GM12873 (cell line): ENCODE data around the gene GTF2A2.

ENCODE experiments used
- TF ChIP-seq, protein P1 (sequence below): IDR thresholded peaks from 2 replicates; pipeline ENCODE4 v1.5.1; 2012; ENCODE audit warnings: low read depth, mild to moderate bottlenecking, moderate library complexity, low read length, control low read depth; ENCODE audit not compliant: insufficient read depth; ENCODE audit errors: missing control alignments

The GTF2A2 gene

DNA sequence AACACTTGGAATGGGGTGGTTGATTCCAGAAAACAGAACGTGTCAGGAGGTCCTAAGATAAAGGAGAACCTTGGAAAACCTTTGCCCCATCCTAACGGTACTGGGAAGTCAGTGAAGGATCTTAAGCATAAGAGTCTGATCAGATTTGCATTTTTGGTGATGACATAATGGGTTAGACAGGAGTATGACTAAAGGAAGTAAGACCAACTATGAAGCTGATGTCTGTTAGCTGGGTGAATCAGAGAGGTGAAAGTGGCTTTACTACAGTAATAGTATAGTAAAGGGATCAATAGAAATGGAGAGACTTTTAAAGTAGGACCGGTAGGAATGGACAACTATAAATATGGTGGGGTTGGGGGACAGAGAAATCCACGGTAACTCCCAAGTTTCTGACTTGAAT, 12.6 kb downstream of the GTF2A2 start:
- TF ChIP-seq, protein P1, sequence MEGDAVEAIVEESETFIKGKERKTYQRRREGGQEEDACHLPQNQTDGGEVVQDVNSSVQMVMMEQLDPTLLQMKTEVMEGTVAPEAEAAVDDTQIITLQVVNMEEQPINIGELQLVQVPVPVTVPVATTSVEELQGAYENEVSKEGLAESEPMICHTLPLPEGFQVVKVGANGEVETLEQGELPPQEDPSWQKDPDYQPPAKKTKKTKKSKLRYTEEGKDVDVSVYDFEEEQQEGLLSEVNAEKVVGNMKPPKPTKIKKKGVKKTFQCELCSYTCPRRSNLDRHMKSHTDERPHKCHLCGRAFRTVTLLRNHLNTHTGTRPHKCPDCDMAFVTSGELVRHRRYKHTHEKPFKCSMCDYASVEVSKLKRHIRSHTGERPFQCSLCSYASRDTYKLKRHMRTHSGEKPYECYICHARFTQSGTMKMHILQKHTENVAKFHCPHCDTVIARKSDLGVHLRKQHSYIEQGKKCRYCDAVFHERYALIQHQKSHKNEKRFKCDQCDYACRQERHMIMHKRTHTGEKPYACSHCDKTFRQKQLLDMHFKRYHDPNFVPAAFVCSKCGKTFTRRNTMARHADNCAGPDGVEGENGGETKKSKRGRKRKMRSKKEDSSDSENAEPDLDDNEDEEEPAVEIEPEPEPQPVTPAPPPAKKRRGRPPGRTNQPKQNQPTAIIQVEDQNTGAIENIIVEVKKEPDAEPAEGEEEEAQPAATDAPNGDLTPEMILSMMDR: no peak

DNA sequence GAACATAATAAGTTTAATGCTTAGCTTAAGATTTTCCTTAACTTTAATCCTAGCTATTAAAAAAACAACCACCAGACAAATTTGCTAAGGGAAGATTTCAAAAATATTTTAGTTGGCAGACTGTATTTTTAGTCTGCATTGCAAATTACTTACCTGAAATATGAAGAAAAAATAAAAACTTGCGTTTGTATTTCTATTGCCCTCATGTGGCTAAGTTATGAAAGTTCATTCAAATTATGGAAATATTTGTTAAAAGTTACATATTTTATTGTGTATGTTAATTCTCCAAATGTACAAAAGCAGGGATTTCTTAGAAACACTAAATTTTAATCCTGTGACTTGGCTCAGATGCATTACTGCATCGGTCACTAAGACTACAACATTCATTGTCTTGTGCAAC, 15.0 kb downstream of the GTF2A2 start:
- TF ChIP-seq, protein P1: no peak

DNA sequence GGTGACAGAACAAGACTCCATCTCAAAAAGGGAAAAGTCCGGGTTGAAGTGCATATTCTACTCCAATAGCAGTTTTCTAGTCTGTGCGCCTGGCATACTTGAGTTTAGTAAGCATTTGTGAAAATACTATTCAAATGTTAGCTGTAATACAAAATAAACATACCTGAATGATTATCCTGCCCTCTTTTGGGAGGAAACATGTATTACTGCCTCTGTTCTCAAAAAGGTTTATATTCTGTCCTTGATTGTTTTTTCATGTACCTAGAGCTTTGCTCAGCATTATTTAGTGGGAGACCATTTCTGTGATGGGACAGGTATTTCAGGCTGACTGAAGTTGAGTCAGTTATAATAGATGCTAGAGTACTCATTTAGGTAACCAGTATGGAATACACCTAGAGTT, 19.8 kb downstream of the GTF2A2 start:
- TF ChIP-seq, protein P1: peak; percentile 8

DNA sequence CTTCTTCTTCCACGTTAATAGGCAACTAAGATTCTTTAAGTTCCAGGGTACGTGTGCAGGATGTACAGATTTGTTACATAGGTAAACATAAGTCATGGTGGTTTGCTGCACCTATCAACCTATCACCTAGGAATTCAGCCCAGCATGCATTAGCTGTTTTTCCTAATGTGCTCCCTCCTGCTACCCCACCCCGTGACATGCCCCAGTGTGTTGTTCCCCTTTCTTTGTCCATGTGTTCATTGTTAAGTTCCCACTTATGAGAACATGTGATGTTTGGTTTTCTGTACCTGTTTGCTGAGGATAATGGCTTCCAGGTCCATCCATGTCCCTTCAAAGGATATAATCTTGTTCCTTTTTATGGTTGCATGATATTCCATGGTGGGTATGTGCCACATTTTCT, 21.1 kb downstream of the GTF2A2 start:
- TF ChIP-seq, protein P1: no peak

DNA sequence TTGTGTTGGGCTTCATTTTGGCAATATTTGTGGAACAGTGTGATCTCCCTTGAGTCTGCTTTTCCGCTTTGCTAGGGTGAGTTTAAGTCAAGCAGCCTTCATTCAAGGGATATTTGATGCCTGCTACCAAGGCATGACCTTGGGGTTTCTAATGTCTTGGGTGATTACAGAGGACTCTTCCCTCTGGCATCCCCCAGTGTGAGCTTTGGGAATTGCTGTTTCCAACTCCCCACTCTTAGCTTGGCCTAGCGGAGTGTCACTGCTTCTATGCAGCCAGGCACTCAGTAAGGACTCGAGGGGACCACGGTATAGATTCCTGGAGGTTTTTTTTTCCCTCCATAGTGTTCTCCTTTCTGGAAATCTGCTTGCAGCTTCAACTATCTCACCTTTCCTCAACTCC, 24.6 kb downstream of the GTF2A2 start:
- TF ChIP-seq, protein P1: peak; percentile 48

DNA sequence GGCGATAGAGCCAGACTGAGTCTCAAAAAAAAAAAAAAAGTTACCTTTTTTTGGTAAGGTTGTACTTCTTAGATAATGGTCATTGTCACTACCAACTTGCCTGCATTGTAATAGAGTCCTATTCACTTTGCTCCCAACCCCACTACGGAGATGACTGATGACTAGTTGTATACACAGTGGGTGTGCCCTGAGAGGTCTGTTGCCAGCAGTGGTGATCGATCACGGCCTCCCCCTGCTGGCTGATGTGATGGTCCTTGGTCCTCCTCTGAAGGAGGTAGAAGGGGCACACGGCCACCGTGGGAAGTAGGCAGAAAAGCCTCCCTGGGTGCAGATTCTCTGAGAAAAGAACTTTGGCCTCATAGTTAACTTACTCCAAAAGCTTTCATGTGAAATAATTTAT, 35.0 kb downstream of the GTF2A2 start:
- TF ChIP-seq, protein P1: peak; percentile 76

DNA sequence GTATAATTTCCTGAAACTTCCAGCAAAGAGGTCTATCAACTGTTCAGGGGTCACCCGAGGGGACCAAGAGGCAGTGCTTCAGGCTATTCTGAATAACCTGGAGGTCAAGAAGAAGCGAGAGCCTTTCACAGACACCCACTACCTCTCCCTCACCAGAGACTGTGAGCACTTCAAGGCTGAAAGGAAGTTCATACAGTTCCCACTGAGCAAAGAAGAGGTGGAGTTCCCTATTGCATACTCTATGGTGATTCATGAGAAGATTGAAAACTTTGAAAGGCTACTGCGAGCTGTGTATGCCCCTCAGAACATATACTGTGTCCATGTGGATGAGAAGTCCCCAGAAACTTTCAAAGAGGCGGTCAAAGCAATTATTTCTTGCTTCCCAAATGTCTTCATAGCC, 38.9 kb downstream of the GTF2A2 start:
- TF ChIP-seq, protein P1: no peak
